SK-N-SH (cell line): Measurements from ENCODE around the gene CDKN2D.

Experiments
- CTCF ChIP-seq: fragments of 200-600 bp; sonication (generic); IDR thresholded peaks from 2 replicates; pipeline ENCODE4 v1.6.1; 2017; ENCODE audit warnings: antibody characterized with exemption, mild to moderate bottlenecking, moderate library complexity
- EZH2phosphoT487 ChIP-seq: fragments of 200-600 bp; sonication (generic); IDR thresholded peaks from 2 replicates; pipeline ENCODE4 v1.6.1; 2017; ENCODE audit warnings: low read depth, mixed run types, mild to moderate bottlenecking, antibody characterized with exemption, moderate library complexity, borderline replicate concordance
- FOXM1 ChIP-seq: IDR thresholded peaks from 2 replicates; pipeline ENCODE4 v1.4.0; 2012; ENCODE audit warnings: low read depth, mild to moderate bottlenecking
- GABPA ChIP-seq: IDR thresholded peaks from 2 replicates; pipeline ENCODE4 v1.4.0; 2012; ENCODE audit warnings: low read depth, mild to moderate bottlenecking
- JUND ChIP-seq: IDR thresholded peaks from 2 replicates; pipeline ENCODE4 v1.4.0; 2012
- MXI1 ChIP-seq: IDR thresholded peaks from 2 replicates; pipeline ENCODE4 v1.6.1; 2012; ENCODE audit warnings: mild to moderate bottlenecking, low read depth, low read length, improper control_type of control experiment
- NFIC ChIP-seq: IDR thresholded peaks from 2 replicates; pipeline ENCODE4 v1.4.0; 2012; ENCODE audit warnings: borderline replicate concordance
- RAD21 ChIP-seq: IDR thresholded peaks from 2 replicates; pipeline ENCODE4 v1.6.1; 2012; ENCODE audit warnings: mild to moderate bottlenecking, low read length
- REST ChIP-seq: IDR thresholded peaks from 2 replicates; pipeline ENCODE4 v1.6.1; 2012; ENCODE audit warnings: mild to moderate bottlenecking, low read depth, low read length, moderate library complexity
- RFX5 ChIP-seq: IDR thresholded peaks from 2 replicates; pipeline ENCODE4 v1.6.1; 2012; ENCODE audit warnings: mild to moderate bottlenecking, improper control_type of control experiment, low read length
- RXRA ChIP-seq: IDR thresholded peaks from 2 replicates; pipeline ENCODE4 v1.4.0; 2012; ENCODE audit warnings: low read depth, mild to moderate bottlenecking, borderline replicate concordance
- TAF1 ChIP-seq: IDR thresholded peaks from 2 replicates; pipeline ENCODE4 v1.6.1; 2012; ENCODE audit warnings: low read depth, mild to moderate bottlenecking, low read length, moderate library complexity, borderline replicate concordance

GRCh38 chr19:10543420-10544241 lies 25.1 kb downstream of the CDKN2D start, which contains the start of gene ATG4D:
- TF ChIP-seq CTCF (no peak), TAF1 (peak; percentile 96), REST (no peak), RXRA (no peak), JUND (no peak), RFX5 (no peak), GABPA (no peak), NFIC (peak; percentile 15; the same call in 1 of the 2 replicates), FOXM1 (no peak), MXI1 (no peak), EZH2phosphoT487 (no peak), RAD21 (no peak)
